Astrocyte of the hippocampus (primary cell): ENCODE results near the gene SOX6.
"Not testable (repeated sequence)": the region's sequence is repeated elsewhere in the genome, so short reads cannot be mapped to it uniquely, and the experiment has no call there.

ENCODE experiments used
- DNase-seq: peaks from one replicate; pipeline ENCODE4 v3.0.0; 2011; ENCODE audit warnings: low read depth, low spot score

The SOX6 gene

DNA sequence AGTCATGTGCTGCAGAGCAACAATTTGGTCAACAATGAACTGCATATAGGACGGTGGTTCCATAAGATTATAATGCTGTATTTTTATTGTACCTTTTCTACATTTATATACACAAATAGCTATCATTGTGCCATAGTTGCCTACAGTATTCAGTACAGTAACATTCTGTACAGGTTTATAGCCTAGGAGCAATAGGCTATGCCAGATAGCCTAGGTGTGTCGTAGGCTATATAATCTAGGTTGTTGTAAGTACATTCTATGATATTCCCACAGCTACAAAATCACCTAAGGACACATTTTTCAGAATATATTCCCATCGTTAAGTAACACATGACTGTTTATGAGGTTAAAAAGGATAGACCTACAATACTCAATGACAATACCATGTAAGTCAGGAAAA lies 423.9 kb downstream of the SOX6 start:
- no peak for DNase-seq

DNA sequence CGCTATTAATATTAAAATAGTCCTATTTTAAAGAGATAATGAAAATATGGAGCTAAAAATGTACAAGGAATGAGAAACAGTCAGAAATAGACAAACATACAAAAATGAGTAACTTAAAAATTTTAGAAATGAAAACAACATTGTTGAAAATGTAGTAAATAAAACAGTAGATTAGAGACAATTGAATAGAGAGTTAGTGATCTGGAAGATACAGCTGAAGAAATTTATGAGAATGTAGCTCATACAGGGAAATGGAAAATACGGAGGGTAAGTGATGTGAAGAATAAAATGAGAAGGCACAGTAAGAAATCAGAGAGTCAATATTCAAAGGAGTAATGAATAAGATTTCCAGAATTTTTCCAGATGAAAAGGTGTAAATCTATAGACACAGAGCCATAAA lies 424.8 kb downstream of the SOX6 start:
- no peak for DNase-seq

DNA sequence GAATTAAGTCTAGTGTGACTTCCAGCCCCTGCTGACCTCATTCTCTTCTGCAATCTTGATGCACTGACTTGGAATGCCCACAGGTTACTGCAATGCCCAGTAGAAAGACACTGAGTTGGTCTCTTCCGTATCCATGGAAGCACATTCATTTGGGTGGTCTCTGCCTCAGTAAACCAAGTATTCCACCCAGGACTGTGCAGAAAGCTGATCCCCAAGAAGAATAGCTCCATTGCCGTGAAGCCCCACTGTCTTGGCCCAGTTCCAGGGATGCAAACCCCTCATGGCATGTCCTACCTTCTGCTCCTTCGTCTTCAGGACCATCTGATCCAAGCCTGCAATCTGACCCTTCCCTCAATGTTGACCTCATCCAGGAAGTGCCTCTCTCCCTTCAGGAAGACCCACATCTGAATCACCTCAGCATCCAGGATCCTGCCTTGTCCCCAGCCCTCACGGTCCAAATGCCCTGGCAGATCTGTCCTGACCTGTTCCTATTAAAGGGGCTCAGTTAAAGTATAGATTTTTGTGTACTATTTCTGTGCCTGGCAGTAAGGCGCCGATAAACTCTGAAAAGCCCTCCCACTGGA lies 425.8 kb downstream of the SOX6 start:
- no peak for DNase-seq

DNA sequence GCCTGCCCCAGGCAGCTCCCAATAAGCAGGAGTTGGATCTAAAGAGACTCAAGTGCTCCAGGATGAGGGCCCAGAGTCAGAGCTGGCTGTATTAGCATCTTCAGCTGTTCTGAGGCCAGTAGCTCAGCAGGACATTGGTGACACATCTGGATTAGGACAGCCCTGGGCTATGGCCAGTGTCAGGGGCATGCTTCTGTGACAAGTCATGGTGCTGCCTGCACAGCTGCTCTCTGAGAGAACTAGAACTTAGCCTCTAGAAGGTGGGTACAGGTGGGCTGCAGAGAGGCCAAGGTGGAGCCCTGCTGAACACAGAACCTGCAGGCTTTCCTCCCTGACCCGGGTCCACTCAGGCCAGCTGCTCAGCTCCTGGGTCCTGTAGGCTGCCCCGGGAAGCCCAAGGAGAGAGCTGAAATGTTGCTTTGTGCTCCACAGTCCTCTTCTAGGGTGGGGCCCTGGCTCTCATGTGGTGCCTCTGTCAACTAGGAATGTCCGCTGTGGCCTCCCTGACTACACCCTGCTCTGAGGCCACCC lies 426.9 kb downstream of the SOX6 start:
- no peak for DNase-seq

DNA sequence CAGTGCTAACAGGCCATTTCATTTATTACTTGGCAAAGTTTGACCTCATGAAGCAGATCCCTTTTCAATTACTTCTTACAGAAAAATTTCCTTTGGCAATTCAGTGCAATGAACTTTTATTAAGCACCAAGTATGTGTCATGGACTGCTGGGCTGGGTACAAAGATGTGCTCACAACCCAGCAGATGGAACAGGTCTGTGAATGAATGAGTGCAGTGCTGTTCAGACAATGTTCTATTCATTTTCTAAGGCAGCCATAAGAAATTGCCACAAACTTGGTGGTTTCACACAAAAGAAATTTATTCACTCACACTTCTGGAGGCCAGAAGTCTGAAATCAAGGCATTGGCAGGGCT lies 428.5 kb downstream of the SOX6 start:
- no peak for DNase-seq

DNA sequence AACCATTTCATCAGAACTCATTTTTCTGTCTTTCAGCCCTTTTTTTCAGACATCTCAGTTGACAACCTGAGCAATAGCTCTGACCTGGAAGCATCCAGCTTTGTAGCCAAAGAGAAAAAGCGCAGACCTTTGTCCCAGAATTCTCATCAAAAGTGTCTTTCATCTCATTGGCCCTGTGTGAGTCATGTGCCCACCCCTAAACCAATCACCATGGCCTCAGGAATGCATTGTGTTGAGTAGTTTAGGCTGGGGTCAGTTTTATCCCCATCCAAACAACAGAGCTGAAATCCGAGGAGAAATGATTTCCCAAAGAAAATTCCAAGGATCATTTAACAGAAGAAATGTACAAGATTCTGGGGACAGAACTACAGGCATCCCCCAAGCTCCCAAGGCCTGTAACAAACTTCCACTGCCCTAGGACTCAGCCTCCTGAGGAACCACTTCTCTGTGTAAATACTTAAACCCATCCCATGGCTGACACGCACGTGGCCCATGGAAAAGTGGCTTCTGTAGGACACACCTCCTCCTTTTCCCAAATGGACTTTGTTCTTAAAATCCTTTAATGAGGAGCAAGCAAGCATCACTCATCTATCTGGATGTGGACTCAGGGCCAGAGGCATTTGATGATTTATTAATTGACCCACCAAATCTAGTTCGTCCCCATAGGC lies 429.0 kb downstream of the SOX6 start:
- DNase-seq, result no peak

DNA sequence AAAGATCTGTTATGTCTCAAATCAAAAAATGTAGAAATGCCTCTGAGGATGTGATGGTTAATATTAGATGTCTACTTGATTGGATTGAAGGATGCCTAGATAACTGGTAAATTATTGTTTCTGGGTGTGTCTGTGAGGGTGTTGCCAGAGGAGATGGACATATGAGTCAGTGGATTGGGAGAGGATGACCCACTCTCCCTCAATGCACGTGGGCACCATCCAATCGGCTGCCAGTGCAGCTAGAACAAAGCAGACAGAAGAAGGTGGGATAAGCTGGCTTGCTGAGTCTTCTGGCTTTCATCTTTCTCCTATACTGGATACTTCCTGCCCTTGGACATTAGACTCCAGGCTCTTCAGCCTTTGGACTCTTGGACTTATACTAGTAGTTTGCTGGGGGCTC lies 430.3 kb downstream of the SOX6 start:
- no peak for DNase-seq

DNA sequence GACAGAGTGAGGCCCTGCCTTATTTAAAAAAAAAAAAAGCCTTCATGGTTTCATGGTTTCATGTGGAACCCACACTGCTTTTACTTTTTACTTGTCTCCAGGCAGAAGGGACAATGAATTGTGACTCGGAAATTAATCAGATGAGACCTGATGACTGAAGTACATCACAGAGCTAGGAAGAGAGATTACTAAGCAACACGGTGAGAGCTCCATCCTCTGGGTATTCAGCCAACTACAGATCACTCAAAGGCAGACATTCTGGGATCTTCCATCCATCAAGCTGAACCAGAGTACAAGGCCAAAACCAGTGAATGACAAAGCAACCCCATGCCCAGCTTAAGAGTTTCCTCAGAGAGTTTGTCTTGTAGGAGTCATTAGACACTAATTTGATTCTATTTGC lies 433.2 kb downstream of the SOX6 start:
- DNase-seq, result peak; percentile 21

DNA sequence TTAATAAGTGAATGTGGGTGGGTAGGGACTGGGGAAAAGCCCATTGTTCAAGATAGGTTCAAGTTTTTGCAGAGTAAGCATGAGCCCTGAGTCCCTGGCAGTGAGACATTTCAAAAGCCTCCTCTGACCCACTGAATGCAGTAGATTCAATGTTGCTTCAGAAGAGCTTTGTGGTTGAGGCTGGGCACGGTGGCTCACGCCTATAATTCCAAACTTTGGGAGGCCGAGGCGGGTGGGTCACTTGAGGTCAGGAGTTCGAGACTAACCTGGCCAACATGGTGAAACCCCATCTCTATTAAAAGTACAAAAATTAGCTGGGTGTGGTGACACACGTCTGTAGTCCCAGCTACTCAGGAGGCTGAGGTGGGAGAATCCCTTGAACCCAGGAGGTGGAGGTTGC lies 433.6 kb downstream of the SOX6 start:
- DNase-seq, result not testable (repeated sequence)

DNA sequence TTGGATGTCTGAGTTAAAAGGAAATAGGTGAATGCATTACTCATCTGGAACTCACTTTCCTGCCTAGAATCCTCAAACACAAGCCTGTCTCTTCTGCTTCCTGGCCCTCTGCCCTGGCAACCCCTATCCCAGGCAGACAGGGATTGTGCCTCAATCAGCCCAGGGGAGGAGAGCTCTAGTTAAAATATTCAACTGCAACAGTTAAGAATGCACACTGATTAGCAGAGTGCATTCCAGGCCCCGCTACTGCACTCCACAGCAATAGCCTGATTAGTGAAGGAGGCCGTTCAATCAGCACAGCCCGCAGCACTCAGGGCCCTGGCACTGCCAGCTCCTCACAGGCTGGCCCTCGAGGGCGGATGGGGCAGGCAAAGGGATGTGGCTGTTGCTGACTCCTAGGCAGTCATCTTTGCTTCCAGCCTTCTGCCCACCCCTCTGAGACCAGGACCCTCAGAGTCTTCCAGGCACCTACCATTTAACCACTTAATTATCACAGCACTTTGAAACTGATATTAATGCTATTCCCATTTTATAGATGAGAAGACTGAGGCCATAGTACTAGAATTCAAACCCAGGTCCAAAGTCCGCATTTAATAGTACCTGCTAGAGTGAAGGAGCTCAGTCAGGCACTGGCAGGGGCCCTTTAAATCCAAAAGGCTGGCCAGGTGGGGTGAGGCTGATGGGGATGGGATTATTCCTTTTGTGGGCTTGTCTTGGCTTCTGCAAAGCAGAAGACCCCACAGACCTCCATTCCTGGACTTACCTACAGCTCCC lies 435.3 kb downstream of the SOX6 start:
- peak; percentile 79 for DNase-seq

DNA sequence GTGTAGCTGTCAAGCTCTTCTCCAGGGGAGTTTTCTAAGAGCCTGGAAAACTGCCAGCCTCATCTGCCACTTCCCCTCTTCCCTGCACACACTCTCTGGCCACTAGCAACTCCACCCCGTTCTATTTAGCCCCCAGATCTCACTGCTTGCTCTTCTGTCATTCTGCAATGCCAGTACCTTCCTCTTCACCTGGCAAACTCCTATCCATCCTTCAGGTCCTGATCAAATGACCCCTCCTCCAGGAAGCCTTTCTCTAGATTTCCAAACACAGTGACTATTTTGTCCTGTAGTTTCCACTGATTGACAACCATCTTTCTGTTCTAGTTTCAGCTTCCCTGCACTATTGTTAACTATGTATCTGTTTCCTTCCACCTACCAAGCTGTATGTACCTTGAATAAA lies 437.7 kb downstream of the SOX6 start:
- DNase-seq, result no peak

DNA sequence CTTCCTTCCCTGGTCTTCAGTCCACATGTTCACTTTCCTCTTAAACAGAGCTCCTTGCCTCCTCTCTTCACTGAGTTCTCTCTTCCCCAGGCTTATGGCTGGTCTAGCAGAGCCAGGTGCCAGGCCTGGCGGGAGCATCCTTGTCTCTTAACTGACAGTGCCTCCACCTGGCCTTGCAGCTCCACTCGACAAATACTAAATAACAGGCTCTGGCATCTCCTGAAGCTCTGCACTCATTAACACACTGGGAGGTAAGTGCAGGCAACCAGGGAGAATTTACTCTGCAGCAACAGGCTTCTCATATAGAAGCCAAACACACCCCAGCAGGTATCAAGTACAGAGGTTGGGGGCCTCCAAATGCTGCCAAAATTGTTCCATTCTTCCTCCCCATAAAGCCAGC lies 438.1 kb downstream of the SOX6 start:
- DNase-seq, result no peak
